Cardiac muscle cell (in vitro differentiated cells and primary cell): ENCODE measurements around the gene CCNJL. TPM values are rescaled to one million over a fixed set of nuclear protein-coding genes. Genes with fewer than 3 reads are reported as not detected.
A peak's percentile ranks its signal among the peaks of the same experiment; 100 is the strongest.

Experiments
- DNase-seq, 2 donors: peaks; one replicate each; pipeline versions ENCODE4 v3.0.0 to v3.0.0-alpha.2; 2010 to 2017; ENCODE audit warnings: low read depth in 1 of 2, low spot score in 1 of 2
- H3K27ac ChIP-seq: fragments of 200-600 bp; sonication (generic); 2 replicates; pipeline ENCODE4 v1.5.1; 2016
- H3K27me3 ChIP-seq: fragments of 200-600 bp; sonication (generic); 2 replicates; pipeline ENCODE4 v1.6.0; 2016; ENCODE audit warnings: control low read depth
- H3K36me3 ChIP-seq: fragments of 200-600 bp; sonication (generic); 2 replicates; pipeline ENCODE4 v1.5.1; 2016; ENCODE audit warnings: control low read depth
- H3K4me1 ChIP-seq: fragments of 200-600 bp; sonication (generic); 2 replicates; pipeline ENCODE4 v1.8.1; 2017; ENCODE audit warnings: low read depth, mild to moderate bottlenecking, mixed run types
- H3K4me3 ChIP-seq: fragments of 200-600 bp; sonication (generic); 2 replicates; pipeline ENCODE4 v1.5.1; 2016; ENCODE audit warnings: mild to moderate bottlenecking
- H3K9me3 ChIP-seq: fragments of 200-600 bp; sonication (generic); 2 replicates; pipeline ENCODE4 v1.5.1; 2017; ENCODE audit warnings: low read depth, mild to moderate bottlenecking, control low read depth
- polyA plus RNA-seq: library from polyadenylated mRNA; unstranded; fragments of >200 nt; fragmentation: Nextera tagmentation; extraction: Ambion mirVana; gene quantifications from 2 replicates; pipeline ENCODE4 v1.2.1, GENCODE V29; 2016
- total RNA-seq: library from RNA; depleted of rRNA; stranded (reverse); fragments of >200 nt; gene quantifications from 2 replicates; pipeline ENCODE4 v1.2.3, GENCODE V29; 2016
- TF ChIP-seq, protein P1 (sequence below): IDR thresholded peaks from 2 replicates; pipeline ENCODE4 v1.5.1; 2012; ENCODE audit warnings: low read depth, mild to moderate bottlenecking, low read length

CCNJL gene, protein sequence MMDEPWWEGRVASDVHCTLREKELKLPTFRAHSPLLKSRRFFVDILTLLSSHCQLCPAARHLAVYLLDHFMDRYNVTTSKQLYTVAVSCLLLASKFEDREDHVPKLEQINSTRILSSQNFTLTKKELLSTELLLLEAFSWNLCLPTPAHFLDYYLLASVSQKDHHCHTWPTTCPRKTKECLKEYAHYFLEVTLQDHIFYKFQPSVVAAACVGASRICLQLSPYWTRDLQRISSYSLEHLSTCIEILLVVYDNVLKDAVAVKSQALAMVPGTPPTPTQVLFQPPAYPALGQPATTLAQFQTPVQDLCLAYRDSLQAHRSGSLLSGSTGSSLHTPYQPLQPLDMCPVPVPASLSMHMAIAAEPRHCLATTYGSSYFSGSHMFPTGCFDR
- total RNA-seq = 14.2 and 16.1 TPM in 2 replicates
- polyA plus RNA-seq = 12.1 and 14.1 TPM in 2 replicates

DNA sequence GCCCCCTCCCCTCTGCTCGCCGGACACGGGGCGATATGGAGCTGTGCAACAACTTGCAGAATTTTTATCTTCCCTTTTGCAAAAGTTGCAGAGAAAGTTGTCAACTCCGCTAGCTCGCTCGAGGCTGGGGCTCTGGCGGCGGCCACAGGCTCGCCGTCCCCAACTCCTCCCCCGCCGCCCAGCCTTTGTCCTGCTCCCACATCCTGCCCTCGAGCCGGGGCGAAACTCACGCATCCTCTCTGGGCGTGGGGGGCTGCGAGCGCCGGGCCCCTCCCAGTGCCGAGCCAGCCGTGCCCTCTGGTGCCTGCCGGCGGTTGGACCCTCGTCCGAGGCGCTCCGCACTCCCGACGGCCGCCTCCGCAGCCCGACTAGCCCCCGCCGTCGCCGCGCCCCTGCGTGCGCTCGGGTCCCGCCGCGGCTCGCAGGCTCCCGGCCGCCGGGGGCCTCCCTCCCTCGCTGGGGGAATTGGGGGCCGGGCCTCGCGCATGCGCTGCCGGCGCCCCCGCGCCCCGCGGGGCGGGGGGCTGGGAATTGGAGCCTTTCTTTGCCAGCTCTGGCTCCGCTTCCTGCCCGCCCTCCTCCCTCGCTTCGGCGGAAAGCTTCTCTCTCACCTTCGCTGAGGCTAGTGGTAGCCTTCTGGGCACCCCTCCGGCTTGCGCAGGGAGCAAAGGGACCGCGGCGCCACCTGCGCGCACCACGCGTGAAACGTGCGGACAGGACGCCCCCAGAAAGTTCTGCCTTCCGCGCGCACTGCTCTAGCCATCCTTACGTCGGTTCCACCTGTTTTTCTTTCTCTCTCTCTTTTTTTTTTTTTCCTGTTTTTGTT, at the start of gene CCNJL:
Gene CCNJL, minus strand, starts transcription at position 431 of the 826 bp plus-strand sequence. CDS start 641 bp downstream, outside the sequence.
- Histone ChIP-seq H3K27me3 (no peaks in the 10 kb centered on the region), H3K27ac (peak within 1 kb of the TSS; percentile 38), H3K4me3 (peak within 1 kb of the TSS; percentile 77), H3K36me3 (no peaks in the 10 kb centered on the region), H3K4me1 (no peaks in the 10 kb centered on the region), H3K9me3 (no peaks in the 10 kb centered on the region)
- TF ChIP-seq, protein P1, sequence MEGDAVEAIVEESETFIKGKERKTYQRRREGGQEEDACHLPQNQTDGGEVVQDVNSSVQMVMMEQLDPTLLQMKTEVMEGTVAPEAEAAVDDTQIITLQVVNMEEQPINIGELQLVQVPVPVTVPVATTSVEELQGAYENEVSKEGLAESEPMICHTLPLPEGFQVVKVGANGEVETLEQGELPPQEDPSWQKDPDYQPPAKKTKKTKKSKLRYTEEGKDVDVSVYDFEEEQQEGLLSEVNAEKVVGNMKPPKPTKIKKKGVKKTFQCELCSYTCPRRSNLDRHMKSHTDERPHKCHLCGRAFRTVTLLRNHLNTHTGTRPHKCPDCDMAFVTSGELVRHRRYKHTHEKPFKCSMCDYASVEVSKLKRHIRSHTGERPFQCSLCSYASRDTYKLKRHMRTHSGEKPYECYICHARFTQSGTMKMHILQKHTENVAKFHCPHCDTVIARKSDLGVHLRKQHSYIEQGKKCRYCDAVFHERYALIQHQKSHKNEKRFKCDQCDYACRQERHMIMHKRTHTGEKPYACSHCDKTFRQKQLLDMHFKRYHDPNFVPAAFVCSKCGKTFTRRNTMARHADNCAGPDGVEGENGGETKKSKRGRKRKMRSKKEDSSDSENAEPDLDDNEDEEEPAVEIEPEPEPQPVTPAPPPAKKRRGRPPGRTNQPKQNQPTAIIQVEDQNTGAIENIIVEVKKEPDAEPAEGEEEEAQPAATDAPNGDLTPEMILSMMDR = no peak
- DNase-seq = peak; percentile 49 to 86

DNA sequence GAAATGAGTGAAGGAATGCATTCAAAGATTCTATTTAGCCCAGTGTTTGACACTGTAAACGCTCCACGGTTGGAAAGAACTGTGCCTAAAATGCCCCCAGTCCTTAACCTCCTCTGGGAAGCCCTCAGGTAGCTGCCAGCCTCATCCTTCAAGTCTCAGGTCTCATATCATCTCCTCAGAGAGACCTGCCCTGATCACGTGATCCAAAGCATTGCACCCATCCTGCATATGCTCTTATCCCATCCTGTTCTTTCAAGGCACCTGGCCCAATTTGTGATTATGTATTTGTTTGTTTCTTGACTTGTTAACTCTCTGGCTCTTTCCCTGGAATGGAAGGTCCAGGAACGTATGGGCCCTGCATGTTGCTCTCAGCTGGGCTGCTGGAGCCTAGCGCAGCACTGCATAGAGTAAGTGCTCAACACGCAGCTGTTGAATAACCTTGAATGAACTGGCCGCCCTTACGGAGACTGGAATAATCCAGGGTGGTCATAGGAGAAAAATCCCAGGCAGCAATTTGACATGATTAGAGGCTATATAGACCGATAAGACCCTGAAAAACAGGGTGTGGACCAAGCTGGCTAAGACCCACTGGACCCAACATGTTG, 49.4 kb upstream of the CCNJL start:
- Histone ChIP-seq H3K27me3 (no peaks in the 10 kb centered on the region), H3K9me3 (no peaks in the 10 kb centered on the region), H3K27ac (no peak overlapping the region), H3K4me1 (peaks cover 18% of the 10 kb centered on the region), H3K4me3 (no peak overlapping the region), H3K36me3 (no peaks in the 10 kb centered on the region)
- DNase-seq = no peak
- TF ChIP-seq, protein P1 = no peak

DNA sequence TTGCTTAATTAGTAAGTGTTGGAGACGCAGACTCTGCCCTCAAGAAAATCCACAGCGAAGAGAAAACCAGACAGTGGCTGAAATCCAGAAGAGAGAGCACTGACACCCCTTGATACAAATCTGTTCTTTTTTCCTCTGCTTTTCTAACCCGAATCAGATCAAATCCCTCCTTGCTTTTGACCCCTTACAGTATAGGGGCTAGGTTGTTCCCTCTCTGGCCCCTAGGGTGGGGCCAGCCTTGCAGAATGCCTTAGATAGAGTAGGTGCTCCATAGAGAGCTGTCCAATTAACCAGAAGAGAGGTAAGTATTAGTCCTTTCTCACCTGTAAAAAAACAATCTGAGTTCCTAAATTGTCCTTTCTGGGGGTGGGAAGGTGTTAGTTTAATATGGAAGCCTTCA, 47.9 kb upstream of the CCNJL start:
- DNase-seq = no peak
- H3K27ac ChIP-seq = no peak overlapping the region
- H3K27me3 ChIP-seq = no peaks in the 10 kb centered on the region
- H3K4me3 ChIP-seq = no peak overlapping the region
- H3K9me3 ChIP-seq = no peaks in the 10 kb centered on the region
- no peaks in the 10 kb centered on the region for H3K36me3 ChIP-seq
- peaks cover 18% of the 10 kb centered on the region for H3K4me1 ChIP-seq
- TF ChIP-seq, protein P1 = no peak

DNA sequence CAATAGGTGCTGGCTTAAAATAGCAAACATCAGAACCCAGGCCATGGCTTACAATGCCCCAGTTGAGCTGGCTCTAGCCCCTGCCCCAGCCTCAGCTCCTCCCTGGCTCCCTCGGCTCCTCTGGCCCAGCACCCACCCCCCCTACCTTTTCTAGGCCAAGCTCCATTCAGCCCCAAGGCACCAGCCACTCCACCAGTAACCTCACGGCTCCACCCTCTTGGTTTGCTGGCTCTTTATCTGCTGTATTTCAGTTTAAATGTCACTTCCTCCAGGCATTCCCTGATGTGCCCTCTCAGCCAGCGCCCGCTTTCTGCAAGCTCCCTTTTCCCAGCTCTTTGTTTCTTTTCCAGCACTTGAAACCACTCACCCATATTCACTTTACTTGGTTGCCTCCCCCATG, 47.5 kb upstream of the CCNJL start:
- no peaks in the 10 kb centered on the region for H3K36me3 ChIP-seq
- H3K27me3 ChIP-seq = no peaks in the 10 kb centered on the region
- H3K4me3 ChIP-seq = no peak overlapping the region
- TF ChIP-seq, protein P1 = no peak
- no peaks in the 10 kb centered on the region for H3K9me3 ChIP-seq
- no peak overlapping the region for H3K27ac ChIP-seq
- peaks cover 18% of the 10 kb centered on the region for H3K4me1 ChIP-seq
- peak in 1 of 2 donors; percentile 21 for DNase-seq

DNA sequence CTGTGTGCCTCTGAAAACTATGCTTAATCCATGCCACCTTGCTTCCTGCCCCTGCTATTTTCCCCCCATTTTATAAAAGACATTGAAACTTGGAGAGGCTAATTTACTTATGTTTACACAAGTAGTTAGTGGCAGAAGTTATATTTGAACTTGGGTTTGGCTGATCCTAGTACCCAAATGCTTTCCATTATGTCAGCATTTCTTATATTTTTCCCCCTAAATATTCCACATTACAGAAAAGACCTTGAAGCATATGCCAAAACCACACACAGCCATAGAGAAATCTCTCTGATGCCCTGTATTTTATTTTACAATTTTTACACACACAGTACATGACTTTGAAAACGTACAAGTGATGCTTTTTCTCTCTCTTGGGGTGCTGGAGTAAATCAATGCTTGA, 46.9 kb upstream of the CCNJL start:
- peaks cover 18% of the 10 kb centered on the region for H3K4me1 ChIP-seq

More for the DNA sequence above, 46.9 kb upstream of the CCNJL start:
- no peaks in the 10 kb centered on the region for H3K27me3 ChIP-seq
- no peak for DNase-seq
- no peaks in the 10 kb centered on the region for H3K9me3 ChIP-seq
- H3K36me3 ChIP-seq = no peaks in the 10 kb centered on the region
- no peak overlapping the region for H3K27ac ChIP-seq
- TF ChIP-seq, protein P1 = no peak
- no peak overlapping the region for H3K4me3 ChIP-seq
